Liver (tissue), 3 donors: ENCODE results near the gene TGFBR3L.

Experiments used
- FOXA1 ChIP-seq: IDR thresholded peaks from 2 replicates; pipeline ENCODE4 v1.6.1; 2016; ENCODE audit warnings: antibody characterized with exemption
- TAF1 ChIP-seq: conservative IDR thresholded peaks from 2 replicates; pipeline ENCODE4 v1.6.1; 2016; ENCODE audit warnings: antibody characterized with exemption, mild to moderate bottlenecking
- TF ChIP-seq, protein P1 (sequence below): fragments of 150-350 bp; IDR thresholded peaks from 2 replicates; pipeline ENCODE4 v1.5.1; 2017; ENCODE audit warnings: improper control_type of control experiment, low read depth, low read length; ENCODE audit not compliant: missing input control
- TF ChIP-seq, protein P2 (sequence below): IDR thresholded peaks from 2 replicates; pipeline ENCODE4 v1.6.1; 2016; ENCODE audit warnings: antibody characterized with exemption
- donor health status: healthy.
- donor health status: healthy.

DNA sequence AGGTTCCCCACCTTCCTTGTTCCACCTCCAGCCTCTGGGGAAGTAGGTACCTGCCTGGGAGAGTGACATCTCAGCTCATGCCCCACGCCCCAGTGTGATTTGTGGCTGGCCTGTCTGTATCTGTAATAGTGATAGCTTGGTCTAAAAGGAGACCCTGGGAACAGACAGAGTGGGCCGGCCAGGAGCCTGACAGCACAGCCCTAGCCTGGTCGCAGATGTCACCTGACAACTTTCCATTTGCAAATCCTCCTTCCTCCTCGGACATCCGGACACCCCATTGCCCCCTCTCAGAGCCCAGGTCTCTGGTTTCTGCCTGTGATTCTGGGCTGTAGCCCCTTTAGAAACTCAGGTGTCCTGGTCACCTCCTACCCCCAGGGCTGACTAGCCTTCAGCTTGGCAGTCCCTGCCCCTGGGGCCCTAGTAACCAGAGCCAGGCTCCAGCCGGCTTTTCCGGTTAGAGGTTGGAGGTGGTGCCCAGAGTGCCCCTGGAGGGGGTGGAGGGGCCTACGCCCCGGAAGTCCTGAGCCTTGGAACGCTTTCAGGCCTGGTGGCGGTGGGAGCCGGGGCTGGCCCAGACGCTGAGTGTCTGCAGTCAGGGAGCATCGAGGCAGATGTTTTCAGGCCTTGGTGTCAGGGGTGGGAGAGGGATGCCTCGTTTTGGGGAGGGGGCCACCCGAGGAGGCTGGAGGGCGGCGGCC lies 19.9 kb upstream of the TGFBR3L start:
- no peak for TF ChIP-seq TAF1
- TF ChIP-seq, protein P1, sequence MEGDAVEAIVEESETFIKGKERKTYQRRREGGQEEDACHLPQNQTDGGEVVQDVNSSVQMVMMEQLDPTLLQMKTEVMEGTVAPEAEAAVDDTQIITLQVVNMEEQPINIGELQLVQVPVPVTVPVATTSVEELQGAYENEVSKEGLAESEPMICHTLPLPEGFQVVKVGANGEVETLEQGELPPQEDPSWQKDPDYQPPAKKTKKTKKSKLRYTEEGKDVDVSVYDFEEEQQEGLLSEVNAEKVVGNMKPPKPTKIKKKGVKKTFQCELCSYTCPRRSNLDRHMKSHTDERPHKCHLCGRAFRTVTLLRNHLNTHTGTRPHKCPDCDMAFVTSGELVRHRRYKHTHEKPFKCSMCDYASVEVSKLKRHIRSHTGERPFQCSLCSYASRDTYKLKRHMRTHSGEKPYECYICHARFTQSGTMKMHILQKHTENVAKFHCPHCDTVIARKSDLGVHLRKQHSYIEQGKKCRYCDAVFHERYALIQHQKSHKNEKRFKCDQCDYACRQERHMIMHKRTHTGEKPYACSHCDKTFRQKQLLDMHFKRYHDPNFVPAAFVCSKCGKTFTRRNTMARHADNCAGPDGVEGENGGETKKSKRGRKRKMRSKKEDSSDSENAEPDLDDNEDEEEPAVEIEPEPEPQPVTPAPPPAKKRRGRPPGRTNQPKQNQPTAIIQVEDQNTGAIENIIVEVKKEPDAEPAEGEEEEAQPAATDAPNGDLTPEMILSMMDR = no peak
- TF ChIP-seq, protein P2, sequence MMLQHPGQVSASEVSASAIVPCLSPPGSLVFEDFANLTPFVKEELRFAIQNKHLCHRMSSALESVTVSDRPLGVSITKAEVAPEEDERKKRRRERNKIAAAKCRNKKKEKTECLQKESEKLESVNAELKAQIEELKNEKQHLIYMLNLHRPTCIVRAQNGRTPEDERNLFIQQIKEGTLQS = no peak
- no peak for TF ChIP-seq FOXA1
